ENCODE data around the gene UBXN2A. TPM values are rescaled to one million over a fixed set of nuclear protein-coding genes. Genes with fewer than 3 reads are reported as not detected.
"Not testable (repeated sequence)": the region's sequence is repeated elsewhere in the genome, so short reads cannot be mapped to it uniquely, and the experiment has no call there.

The UBXN2A gene
- total RNA-seq, 1 donor = 10.9 TPM

GRCh38 chr2:24011250-24012104 is 71.2 kb downstream of the UBXN2A start:
- Histone ChIP-seq H3K4me2 (ENCODE audit: insufficient read depth, low read length) (no peak overlapping the region), H3K27ac (ENCODE audit: low read depth, low read length) (no peak overlapping the region), H4K20me1 (ENCODE audit: insufficient read depth, low read length) (no peaks in the 10 kb centered on the region), H3K4me1 (ENCODE audit: insufficient read depth, low read length) (peaks cover 26% of the 10 kb centered on the region), H3K36me3 (ENCODE audit: insufficient read depth, low read length) (no peaks in the 10 kb centered on the region), H3K79me2 (ENCODE audit: insufficient read depth, low read length) (no peaks in the 10 kb centered on the region), H3K9me3 (ENCODE audit: low read depth, low read length) (no peaks in the 10 kb centered on the region), H3K27me3 (ENCODE audit: insufficient read depth, low read length) (no peaks in the 10 kb centered on the region), H3K4me3 (ENCODE audit: insufficient read depth, low read length) (no peak overlapping the region), H2AFZ (ENCODE audit: low read length) (no peak overlapping the region)
- no peak for TF ChIP-seq CTCF (IDR thresholded peaks at IDR 0.05; ENCODE audit: extremely low read depth, low read depth, low read length)
- peak; percentile 58 for DNase-seq (ENCODE audit: insufficient read length, low spot score, missing footprints)

GRCh38 chr2:24012521-24013188 is 72.4 kb downstream of the UBXN2A start:
- H3K4me2 ChIP-seq (ENCODE audit: insufficient read depth, low read length) = no peak overlapping the region
- no peaks in the 10 kb centered on the region for H3K36me3 ChIP-seq (ENCODE audit: insufficient read depth, low read length)
- no peak overlapping the region for H3K4me3 ChIP-seq (ENCODE audit: insufficient read depth, low read length)
- H4K20me1 ChIP-seq (ENCODE audit: insufficient read depth, low read length) = no peaks in the 10 kb centered on the region
- no peaks in the 10 kb centered on the region for H3K9me3 ChIP-seq (ENCODE audit: low read depth, low read length)
- no peaks in the 10 kb centered on the region for H3K27me3 ChIP-seq (ENCODE audit: insufficient read depth, low read length)
- TF ChIP-seq CTCF (IDR thresholded peaks at IDR 0.05; ENCODE audit: extremely low read depth, low read depth, low read length) = no peak
- no peak overlapping the region for H2AFZ ChIP-seq (ENCODE audit: low read length)
- peak; percentile 78 for DNase-seq (ENCODE audit: insufficient read length, low spot score, missing footprints)
- no peaks in the 10 kb centered on the region for H3K79me2 ChIP-seq (ENCODE audit: insufficient read depth, low read length)
- peaks cover 26% of the 10 kb centered on the region for H3K4me1 ChIP-seq (ENCODE audit: insufficient read depth, low read length)
- H3K27ac ChIP-seq (ENCODE audit: low read depth, low read length) = no peak overlapping the region

GRCh38 chr2:24014902-24015301 is 74.6 kb downstream of the UBXN2A start:
- H3K27me3 ChIP-seq (ENCODE audit: insufficient read depth, low read length); H2AFZ ChIP-seq (ENCODE audit: low read length); H3K4me2 ChIP-seq (ENCODE audit: insufficient read depth, low read length); H3K36me3 ChIP-seq (ENCODE audit: insufficient read depth, low read length); H4K20me1 ChIP-seq (ENCODE audit: insufficient read depth, low read length); H3K79me2 ChIP-seq (ENCODE audit: insufficient read depth, low read length); H3K4me3 ChIP-seq (ENCODE audit: insufficient read depth, low read length); DNase-seq (ENCODE audit: insufficient read length, low spot score, missing footprints); H3K9me3 ChIP-seq (ENCODE audit: low read depth, low read length): not testable (repeated sequence)
- H3K27ac ChIP-seq (ENCODE audit: low read depth, low read length) = peak overlapping the region; percentile 45
- H3K4me1 ChIP-seq (ENCODE audit: insufficient read depth, low read length) = peaks cover 16% of the 10 kb centered on the region

- Histone ChIP-seq H3K79me2 (ENCODE audit: insufficient read depth, low read length) (no peaks in the 10 kb centered on the region), H3K36me3 (ENCODE audit: insufficient read depth, low read length) (no peaks in the 10 kb centered on the region), H3K27me3 (ENCODE audit: insufficient read depth, low read length) (no peaks in the 10 kb centered on the region), H3K4me3 (ENCODE audit: insufficient read depth, low read length) (no peak overlapping the region), H4K20me1 (ENCODE audit: insufficient read depth, low read length) (no peaks in the 10 kb centered on the region), H3K4me1 (ENCODE audit: insufficient read depth, low read length) (peaks cover 16% of the 10 kb centered on the region), H3K9me3 (ENCODE audit: low read depth, low read length) (no peaks in the 10 kb centered on the region), H3K27ac (ENCODE audit: low read depth, low read length) (peak overlapping the region; percentile 71), H3K4me2 (ENCODE audit: insufficient read depth, low read length) (peak overlapping the region; percentile 34), H2AFZ (ENCODE audit: low read length) (peak overlapping the region; percentile 49)
- DNase-seq (ENCODE audit: insufficient read length, low spot score, missing footprints) = peak; percentile 92
- no peak for TF ChIP-seq CTCF (IDR thresholded peaks at IDR 0.05; ENCODE audit: extremely low read depth, low read depth, low read length)
These were observed 75.5 kb downstream of the UBXN2A start for GRCh38 chr2:24015562-24016375.
